ENCODE data around the gene SFXN5. TPM values are rescaled to one million over a fixed set of nuclear protein-coding genes. Genes with fewer than 3 reads are reported as not detected.

SFXN5 gene
- total RNA-seq, 3 donors from 2014 or later = 5.2 to 7.3 (median 5.3) TPM

Other genes starting within 250 kb of the SFXN5 start
- 1 to 10 TPM; 6.5 to 7.3 (median 6.8) TPM for gene EXOC6B, start 245.7 kb downstream of the SFXN5 start, total RNA-seq
- gene SPR, start 184.3 kb downstream of the SFXN5 start, total RNA-seq = 10 to 100 TPM in 1 of 3 donors, 1 to 10 TPM in 2; 7.7 to 11.2 (median 8.5) TPM
- under 1 TPM in 1 of 3 donors, not detected in 2; 0.08 TPM for gene EMX1, start 154.2 kb downstream of the SFXN5 start, total RNA-seq
- gene RAB11FIP5, start 41.2 kb upstream of the SFXN5 start, total RNA-seq = 1 to 10 TPM; 4.6 to 5.1 (median 5.0) TPM
- not detected for gene NOTO, start 130.9 kb upstream of the SFXN5 start, total RNA-seq
- gene SMYD5, start 142.5 kb upstream of the SFXN5 start, total RNA-seq = 10 to 100 TPM; 70.8 to 78.4 (median 74.4) TPM
- 10 to 100 TPM; 29.5 to 32.3 (median 30.5) TPM for gene PRADC1, start 161.5 kb upstream of the SFXN5 start, total RNA-seq
- gene CCT7, start 162.6 kb upstream of the SFXN5 start, total RNA-seq = 1,000 to 10,000 TPM in 1 of 3 donors, 100 to 1,000 TPM in 2; 924 to 1,031 (median 969) TPM
- 10 to 100 TPM; 18.8 to 28.1 (median 27.6) TPM for gene FBXO41, start 212.8 kb upstream of the SFXN5 start, total RNA-seq
- gene EGR4, start 221.8 kb upstream of the SFXN5 start, total RNA-seq = 1 to 10 TPM in 1 of 3 donors, under 1 TPM in 2; 0.79 to 1.1 (median 0.87) TPM

Data from activated T-cell treated with anti-CD3 and anti-CD28 coated beads, Interleukin-2, amount 50 U/mL, for 4 hours (primary cell).